HepG2 (cell line): Measurements from ENCODE around the gene RUNX3. TPM values are rescaled to one million over a fixed set of nuclear protein-coding genes. Genes with fewer than 3 reads are reported as not detected.

Experiments used
- ATAD3A ChIP-seq: sonication (generic); formaldehyde crosslinking; IDR thresholded peaks from 2 replicates; pipeline ENCODE4 v1.4.0; 2020; ENCODE audit warnings: missing genetic modification reagents
- DR1 ChIP-seq: sonication (generic); formaldehyde crosslinking; IDR thresholded peaks from 2 replicates; pipeline ENCODE4 v1.8.0; 2021; ENCODE audit warnings: mild to moderate bottlenecking, missing genetic modification reagents, inconsistent platforms
- GABPA ChIP-seq, 2 experiments: IDR thresholded peaks; 2 replicates each; pipeline ENCODE4 v1.6.1; 2011 to 2016; ENCODE audit warnings: low read depth in 2 of 2, low read length in 1 of 2, missing biosample characterization in 1 of 2, missing genetic modification characterization in 1 of 2
- HES4 ChIP-seq: sonication (generic); formaldehyde crosslinking; IDR thresholded peaks from 2 replicates; pipeline ENCODE4 v1.9.0; 2021; ENCODE audit warnings: mild to moderate bottlenecking, missing genetic modification reagents, borderline replicate concordance
- KDM3A ChIP-seq: IDR thresholded peaks from 2 replicates; pipeline ENCODE4 v1.6.1; 2018; ENCODE audit warnings: low read depth, missing compliant biosample characterization
- LRRFIP1 ChIP-seq: sonication (generic); formaldehyde crosslinking; conservative IDR thresholded peaks from 2 replicates; pipeline ENCODE4 v1.4.0; 2020; ENCODE audit warnings: missing genetic modification reagents
- MAFF ChIP-seq: IDR thresholded peaks from 2 replicates; pipeline ENCODE4 v1.6.1; 2011; ENCODE audit warnings: low read depth, low read length, improper control_type of control experiment
- NFKB2 ChIP-seq: sonication (generic); formaldehyde crosslinking; IDR thresholded peaks from 2 replicates; pipeline ENCODE4 v1.4.0; 2020; ENCODE audit warnings: missing genetic modification reagents, borderline replicate concordance
- POGK ChIP-seq: sonication (generic); formaldehyde crosslinking; conservative IDR thresholded peaks from 2 replicates; pipeline ENCODE4 v1.8.0; 2022; ENCODE audit warnings: mild to moderate bottlenecking, moderate library complexity, missing genetic modification reagents
- PPARG ChIP-seq: conservative IDR thresholded peaks from 2 replicates; pipeline ENCODE4 v1.6.1; 2016; ENCODE audit warnings: missing biosample characterization, missing genetic modification reagents
- SMAD1 ChIP-seq: sonication (generic); formaldehyde crosslinking; IDR thresholded peaks from 2 replicates; pipeline ENCODE4 v1.4.0; 2020; ENCODE audit warnings: missing genetic modification reagents, low read depth, mild to moderate bottlenecking, borderline replicate concordance
- SMAD3 ChIP-seq: sonication (generic); formaldehyde crosslinking; IDR thresholded peaks from 2 replicates; pipeline ENCODE4 v1.4.0; 2020; ENCODE audit warnings: missing genetic modification reagents
- SRY ChIP-seq: sonication (generic); formaldehyde crosslinking; IDR thresholded peaks from 2 replicates; pipeline ENCODE4 v1.8.0; 2022; ENCODE audit warnings: mild to moderate bottlenecking, missing genetic modification reagents
- TOE1 ChIP-seq: sonication (generic); formaldehyde crosslinking; IDR thresholded peaks from 2 replicates; pipeline ENCODE4 v1.4.0; 2020; ENCODE audit warnings: mild to moderate bottlenecking, missing genetic modification reagents
- ZBTB1 ChIP-seq: sonication (generic); formaldehyde crosslinking; IDR thresholded peaks from 2 replicates; pipeline ENCODE4 v1.4.0; 2020; ENCODE audit warnings: missing genetic modification reagents, borderline replicate concordance
- ZBTB26 ChIP-seq: IDR thresholded peaks from 2 replicates; pipeline ENCODE4 v1.6.1; 2016; ENCODE audit warnings: missing compliant biosample characterization, missing genetic modification reagents, borderline replicate concordance
- ZFAT ChIP-seq: sonication (generic); formaldehyde crosslinking; conservative IDR thresholded peaks from 2 replicates; pipeline ENCODE4 v1.8.1; 2023; ENCODE audit warnings: missing genetic modification reagents, inconsistent platforms
- ZKSCAN1 ChIP-seq: fragments of 150-350 bp; IDR thresholded peaks from 2 replicates; pipeline ENCODE4 v1.6.1; 2014; ENCODE audit warnings: low read length
- ZNF180 ChIP-seq: sonication (generic); formaldehyde crosslinking; IDR thresholded peaks from 2 replicates; pipeline ENCODE4 v1.4.0; 2020; ENCODE audit warnings: low read depth, missing genetic modification reagents, borderline replicate concordance
- ZNF3 ChIP-seq: IDR thresholded peaks from 2 replicates; pipeline ENCODE4 v1.7.0; 2017; ENCODE audit warnings: inconsistent platforms
- ZNF33B ChIP-seq: sonication (generic); formaldehyde crosslinking; IDR thresholded peaks from 2 replicates; pipeline ENCODE4 v1.5.1; 2020; ENCODE audit warnings: mild to moderate bottlenecking, missing genetic modification reagents
- ZNF34 ChIP-seq: sonication (generic); formaldehyde crosslinking; IDR thresholded peaks from 2 replicates; pipeline ENCODE4 v1.4.0; 2020; ENCODE audit warnings: mild to moderate bottlenecking, missing genetic modification reagents, borderline replicate concordance
- ZNF614 ChIP-seq: IDR thresholded peaks from 2 replicates; pipeline ENCODE4 v1.6.1; 2018; ENCODE audit warnings: missing biosample characterization, missing genetic modification reagents, inconsistent platforms, borderline replicate concordance
- ZSCAN25 ChIP-seq: sonication (generic); formaldehyde crosslinking; IDR thresholded peaks from 2 replicates; pipeline ENCODE4 v1.8.0; 2022; ENCODE audit warnings: mild to moderate bottlenecking, missing genetic modification reagents
- polyA plus RNA-seq, 8 experiments: library from polyadenylated mRNA; depleted of rRNA in 3 of 8; stranded (reverse) in 7 of 8; unstranded in 1 of 8; fragments of >200 nt; fragmentation: Illumina TruSeq in 4 of 8; extraction: Trizol in 4 of 8; gene quantifications; 2 replicates each; pipeline versions ENCODE4 v1.2.1 to v1.2.3, GENCODE V29; 2011 to 2016; ENCODE audit warnings: low read depth in 4 of 8, missing spikeins in 1 of 8, mixed read lengths in 1 of 8; ENCODE audit not compliant: insufficient read depth in 1 of 8
- total RNA-seq, 5 experiments: library from RNA; depleted of rRNA; stranded (reverse); fragments of >200 nt; fragmentation: Illumina TruSeq; extraction: Trizol; gene quantifications; 2 replicates each; pipeline ENCODE4 v1.2.3, GENCODE V29; 2016; ENCODE audit warnings: low read depth in 1 of 5

Gene RUNX3
- total and polyA plus RNA-seq, 2 of the 13 experiments (the other 11 are each of a cell fraction or from before 2014, with no cell fraction given) = 0.04 to 0.22 TPM

- TF ChIP-seq GABPA (IDR thresholded peaks at IDR 0.05; ENCODE audit: low read depth, low read length) = no peak
- TF ChIP-seq GABPA (CRISPR knock-in tag; IDR thresholded peaks at IDR 0.05; ENCODE audit: low read depth) = no peak
- TF ChIP-seq HES4 (CRISPR knock-in tag) = no peak; the same call in 1 of the 2 replicates
- no peak for TF ChIP-seq ATAD3A
- no peak for TF ChIP-seq ZSCAN25 (CRISPR knock-in tag)
- TF ChIP-seq ZNF614 (CRISPR knock-in tag) = no peak
- TF ChIP-seq ZNF180 (CRISPR knock-in tag) = no peak
- no peak for TF ChIP-seq TOE1
- TF ChIP-seq SMAD3 = no peak
- TF ChIP-seq KDM3A (CRISPR knock-in tag) = no peak
- no peak for TF ChIP-seq SMAD1 (CRISPR knock-in tag)
- no peak for TF ChIP-seq ZNF3
- TF ChIP-seq ZBTB1 (CRISPR knock-in tag) = no peak
- TF ChIP-seq PPARG (CRISPR knock-in tag) = 0 out of 2 replicates have a peak, but pooled peaks have one; percentile 29
- TF ChIP-seq DR1 (CRISPR knock-in tag) = no peak
- TF ChIP-seq POGK = no peak
- no peak for TF ChIP-seq MAFF
- TF ChIP-seq NFKB2 (CRISPR knock-in tag) = no peak
- no peak for TF ChIP-seq ZNF33B
- TF ChIP-seq SRY (CRISPR knock-in tag) = peak; percentile 60
- TF ChIP-seq ZFAT (CRISPR knock-in tag) = no peak
- TF ChIP-seq ZBTB26 (CRISPR knock-in tag) = no peak
- no peak for TF ChIP-seq LRRFIP1
- TF ChIP-seq ZNF34 = no peak
- TF ChIP-seq ZKSCAN1 = no peak
Measured at GRCh38 chr1:24914226-24915069, 15.6 kb downstream of the RUNX3 start (continued).
